ENCODE measurements around the gene ERC2.

GRCh38 chr3:56357266-56357665 lies 111.0 kb downstream of the ERC2 start:
- no peak for TF ChIP-seq CTCF (IDR thresholded peaks at IDR 0.05; ENCODE audit: low read length)
- TF ChIP-seq EZH2 (IDR thresholded peaks at IDR 0.05; ENCODE audit: borderline replicate concordance, low read length): no peak
